Hepatocyte (in vitro differentiated cells): ENCODE data around the gene IRF2. TPM values are rescaled to one million over a fixed set of nuclear protein-coding genes. Genes with fewer than 3 reads are reported as not detected.

Source experiments
- DNase-seq: peaks from one replicate; pipeline ENCODE4 v3.0.0-alpha.2; 2016; ENCODE audit warnings: low spot score
- H2AFZ ChIP-seq: fragments of 200-600 bp; sonication (generic); 2 replicates; pipeline ENCODE4 v1.6.0; 2016; ENCODE audit warnings: antibody characterized with exemption, mild to moderate bottlenecking
- H3K27ac ChIP-seq: fragments of 200-600 bp; sonication (generic); 2 replicates; pipeline ENCODE4 v1.5.1; 2016; ENCODE audit warnings: mild to moderate bottlenecking
- H3K27me3 ChIP-seq: fragments of 200-600 bp; sonication (generic); 2 replicates; pipeline ENCODE4 v1.6.1; 2016
- H3K36me3 ChIP-seq: fragments of 200-600 bp; sonication (generic); replicated peaks from 2 replicates; pipeline ENCODE4 v1.5.1; 2016; ENCODE audit warnings: low read depth; ENCODE audit not compliant: insufficient read depth
- H3K4me1 ChIP-seq: fragments of 200-600 bp; sonication (generic); 2 replicates; pipeline ENCODE4 v1.5.1; 2016; ENCODE audit warnings: mild to moderate bottlenecking, moderate library complexity; ENCODE audit not compliant: insufficient read depth
- H3K4me2 ChIP-seq: fragments of 200-600 bp; sonication (generic); 2 replicates; pipeline ENCODE4 v1.6.0; 2016
- H3K4me3 ChIP-seq: fragments of 200-600 bp; sonication (generic); 2 replicates; pipeline ENCODE4 v1.5.1; 2016; ENCODE audit warnings: mild to moderate bottlenecking
- H3K79me2 ChIP-seq: fragments of 200-600 bp; sonication (generic); 2 replicates; pipeline ENCODE4 v1.6.0; 2017; ENCODE audit warnings: mild to moderate bottlenecking
- H3K9me2 ChIP-seq: fragments of 200-600 bp; sonication (generic); replicated peaks from 2 replicates; pipeline ENCODE4 v1.6.0; 2017; ENCODE audit warnings: mild to moderate bottlenecking; ENCODE audit not compliant: insufficient read depth
- H3K9me3 ChIP-seq: fragments of 200-600 bp; sonication (generic); 2 replicates; pipeline ENCODE4 v1.5.1; 2016; ENCODE audit warnings: low read depth, mild to moderate bottlenecking
- H4K20me1 ChIP-seq: fragments of 200-600 bp; sonication (generic); 2 replicates; pipeline ENCODE4 v1.6.0; 2016; ENCODE audit warnings: mild to moderate bottlenecking; ENCODE audit not compliant: insufficient read depth, poor library complexity, severe bottlenecking
- EZH2 ChIP-seq: fragments of 200-600 bp; sonication (generic); IDR thresholded peaks from 2 replicates; pipeline ENCODE4 v1.6.1; 2016; ENCODE audit warnings: antibody characterized with exemption, mild to moderate bottlenecking, borderline replicate concordance
- EZH2phosphoT487 ChIP-seq: fragments of 200-600 bp; sonication (generic); IDR thresholded peaks from one replicate; pipeline ENCODE4 v1.6.1; 2018; ENCODE audit warnings: antibody characterized with exemption, mild to moderate bottlenecking, low read depth, moderate library complexity; ENCODE audit not compliant: unreplicated experiment, severe bottlenecking
- WGBS: methylation state at CpG from one replicate; pipeline ENCODE4 v1.1.6; 2016; ENCODE audit warnings: low lambda C conversion rate; ENCODE audit errors: missing lambda C conversion rate; 5-methylcytosine and 5-hydroxymethylcytosine counted together
- polyA plus RNA-seq: library from polyadenylated mRNA; unstranded; fragments of >200 nt; fragmentation: Nextera tagmentation; extraction: Ambion mirVana; gene quantifications from 2 replicates; pipeline ENCODE4 v1.2.1, GENCODE V29; 2016
- total RNA-seq: library from RNA; depleted of rRNA; stranded (reverse); fragments of >200 nt; gene quantifications from 2 replicates; pipeline ENCODE4 v1.2.3, GENCODE V29; 2014
- TF ChIP-seq, protein P1 (sequence below): fragments of 200-600 bp; sonication (generic); IDR thresholded peaks from 2 replicates; pipeline ENCODE4 v1.5.1; 2016; ENCODE audit warnings: antibody characterized with exemption, mild to moderate bottlenecking; ENCODE audit not compliant: poor library complexity

The IRF2 gene
- total and polyA plus RNA-seq, 2 experiments from 2014 or later: 17.7 to 41.1 TPM

DNA sequence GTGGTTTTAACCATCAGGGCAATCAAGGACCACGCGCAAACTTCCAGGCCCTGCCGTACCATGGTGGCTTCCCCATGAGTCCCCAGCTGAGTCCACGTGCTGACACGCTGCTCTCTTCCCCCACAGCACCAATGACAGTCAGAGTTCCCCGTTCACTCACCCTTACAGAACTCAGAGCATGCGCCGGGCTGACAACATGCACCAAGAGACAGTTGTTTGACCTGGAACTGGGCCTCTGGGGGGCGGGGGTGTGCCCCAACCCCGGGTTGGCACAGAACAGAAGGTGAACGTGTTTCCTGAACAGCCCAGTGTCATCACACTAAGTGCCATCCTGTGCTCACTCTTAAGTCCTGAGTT is 29.4 kb downstream of the IRF2 start:
- WGBS: 95% methylated on average over 11 of the region's 11 CpGs
- Histone ChIP-seq H3K9me2 (no peaks in the 10 kb centered on the region), H3K4me3 (no peak overlapping the region), H3K27ac (no peak overlapping the region), H3K27me3 (no peaks in the 10 kb centered on the region), H3K4me1 (peaks cover 20% of the 10 kb centered on the region), H3K9me3 (no peaks in the 10 kb centered on the region), H4K20me1 (peaks cover 31% of the 10 kb centered on the region), H3K36me3 (no peaks in the 10 kb centered on the region), H3K4me2 (no peak overlapping the region), H2AFZ (no peak overlapping the region), H3K79me2 (peaks cover 97% of the 10 kb centered on the region)
- DNase-seq: no peak
- TF ChIP-seq, protein P1, sequence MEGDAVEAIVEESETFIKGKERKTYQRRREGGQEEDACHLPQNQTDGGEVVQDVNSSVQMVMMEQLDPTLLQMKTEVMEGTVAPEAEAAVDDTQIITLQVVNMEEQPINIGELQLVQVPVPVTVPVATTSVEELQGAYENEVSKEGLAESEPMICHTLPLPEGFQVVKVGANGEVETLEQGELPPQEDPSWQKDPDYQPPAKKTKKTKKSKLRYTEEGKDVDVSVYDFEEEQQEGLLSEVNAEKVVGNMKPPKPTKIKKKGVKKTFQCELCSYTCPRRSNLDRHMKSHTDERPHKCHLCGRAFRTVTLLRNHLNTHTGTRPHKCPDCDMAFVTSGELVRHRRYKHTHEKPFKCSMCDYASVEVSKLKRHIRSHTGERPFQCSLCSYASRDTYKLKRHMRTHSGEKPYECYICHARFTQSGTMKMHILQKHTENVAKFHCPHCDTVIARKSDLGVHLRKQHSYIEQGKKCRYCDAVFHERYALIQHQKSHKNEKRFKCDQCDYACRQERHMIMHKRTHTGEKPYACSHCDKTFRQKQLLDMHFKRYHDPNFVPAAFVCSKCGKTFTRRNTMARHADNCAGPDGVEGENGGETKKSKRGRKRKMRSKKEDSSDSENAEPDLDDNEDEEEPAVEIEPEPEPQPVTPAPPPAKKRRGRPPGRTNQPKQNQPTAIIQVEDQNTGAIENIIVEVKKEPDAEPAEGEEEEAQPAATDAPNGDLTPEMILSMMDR: no peak
- TF ChIP-seq EZH2: no peak

DNA sequence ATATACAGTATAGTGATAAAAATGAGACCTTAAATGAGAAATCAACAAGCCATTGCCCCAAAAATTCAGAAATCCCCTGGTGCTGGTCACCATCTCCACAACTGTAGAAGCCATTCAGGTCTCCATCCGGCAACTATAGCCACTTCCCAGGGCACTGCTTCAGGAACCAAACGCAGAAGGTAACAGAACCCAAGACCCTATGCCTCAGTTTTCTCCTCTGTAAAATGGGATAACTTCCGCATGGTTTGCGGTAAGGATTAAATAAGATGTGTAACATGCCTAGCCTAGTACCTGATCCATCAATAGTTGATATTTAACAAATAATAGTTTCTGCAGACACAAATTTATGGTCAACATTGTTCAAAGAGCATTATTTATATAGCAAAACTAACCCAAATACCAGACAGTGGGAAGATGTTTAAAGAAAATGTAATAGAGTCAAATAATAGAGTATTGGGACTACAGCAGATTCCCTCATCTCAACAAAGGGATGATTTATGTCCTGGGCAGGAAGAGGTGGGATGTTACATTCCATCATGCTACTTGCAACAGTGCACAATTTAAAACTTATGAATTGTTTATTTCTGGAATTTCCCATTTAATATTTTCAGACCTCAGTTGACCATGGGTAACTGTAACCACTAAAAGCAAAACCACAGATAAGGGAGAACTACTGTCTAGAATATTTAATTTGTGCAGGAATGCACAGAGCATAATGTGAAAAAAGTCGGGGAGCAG is 30.0 kb downstream of the IRF2 start:
- Histone ChIP-seq H3K79me2 (peaks cover 97% of the 10 kb centered on the region), H4K20me1 (peaks cover 31% of the 10 kb centered on the region)

DNA sequence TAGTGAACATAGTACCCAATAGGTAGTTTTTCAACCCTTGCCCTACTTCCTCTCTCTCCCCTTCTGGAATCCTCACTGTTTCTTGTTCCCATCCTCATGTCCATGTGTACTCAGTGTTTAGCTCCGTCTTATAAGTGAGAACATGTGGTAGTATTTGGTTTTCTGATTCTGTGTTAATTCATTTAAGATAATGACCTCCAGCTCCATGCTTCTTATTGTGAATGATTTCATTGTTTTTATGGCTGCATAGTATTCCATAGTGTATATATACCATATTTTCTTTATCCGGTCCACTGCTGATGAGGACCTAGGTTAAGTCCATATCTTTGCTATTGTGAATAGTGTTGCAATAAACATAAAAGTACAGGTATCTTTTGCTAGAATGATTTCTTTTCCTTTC is 31.0 kb downstream of the IRF2 start:
- Histone ChIP-seq H2AFZ (no peak overlapping the region), H3K9me3 (no peaks in the 10 kb centered on the region), H3K36me3 (no peaks in the 10 kb centered on the region), H3K27ac (no peak overlapping the region), H3K4me2 (no peak overlapping the region), H3K9me2 (no peaks in the 10 kb centered on the region), H3K4me1 (peaks cover 29% of the 10 kb centered on the region), H3K27me3 (no peaks in the 10 kb centered on the region), H3K79me2 (peaks cover 97% of the 10 kb centered on the region), H4K20me1 (peaks cover 25% of the 10 kb centered on the region), H3K4me3 (no peak overlapping the region)
- 96% methylated on average over 2 of the region's 2 CpGs for WGBS
- no peak for TF ChIP-seq EZH2
- TF ChIP-seq, protein P1: no peak
- no peak for TF ChIP-seq EZH2phosphoT487
- no peak for DNase-seq

More for the DNA sequence above, 30.0 kb downstream of the IRF2 start:
- TF ChIP-seq EZH2phosphoT487 (no peak), EZH2 (no peak)
- TF ChIP-seq, protein P1: no peak
- no peaks in the 10 kb centered on the region for H3K36me3 ChIP-seq
- WGBS: 98% methylated on average over 5 of the region's 5 CpGs
- no peak overlapping the region for H3K4me2 ChIP-seq
- H2AFZ ChIP-seq: no peak overlapping the region
- H3K4me1 ChIP-seq: peaks cover 25% of the 10 kb centered on the region
- H3K27me3 ChIP-seq: no peaks in the 10 kb centered on the region
- no peak for DNase-seq
- H3K27ac ChIP-seq: no peak overlapping the region
- H3K9me3 ChIP-seq: no peaks in the 10 kb centered on the region
- H3K4me3 ChIP-seq: no peak overlapping the region
- no peaks in the 10 kb centered on the region for H3K9me2 ChIP-seq

DNA sequence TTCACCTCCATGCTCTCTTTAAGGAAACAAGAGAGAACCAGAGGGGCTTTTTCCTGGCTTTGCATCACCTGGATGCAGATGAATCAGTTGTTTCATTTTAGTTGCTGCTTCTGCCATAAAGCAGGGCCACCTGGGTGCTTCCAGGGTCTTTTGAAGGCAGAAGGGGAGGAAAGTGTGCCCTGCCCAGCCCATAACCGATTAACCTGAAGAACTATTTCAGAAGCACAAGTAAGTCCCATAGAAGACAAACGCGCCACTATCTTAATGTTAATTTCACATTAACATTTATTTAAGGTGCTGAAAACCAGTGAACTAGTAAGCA is 32.1 kb downstream of the IRF2 start:
- Histone ChIP-seq H3K79me2 (peaks cover 97% of the 10 kb centered on the region), H3K27ac (no peak overlapping the region)

More for the DNA sequence above, 32.1 kb downstream of the IRF2 start:
- Histone ChIP-seq H3K4me2 (no peak overlapping the region), H3K4me1 (peaks cover 29% of the 10 kb centered on the region), H3K36me3 (no peaks in the 10 kb centered on the region), H3K27me3 (no peaks in the 10 kb centered on the region), H3K9me2 (no peaks in the 10 kb centered on the region), H3K9me3 (no peaks in the 10 kb centered on the region), H2AFZ (no peak overlapping the region), H4K20me1 (peaks cover 26% of the 10 kb centered on the region), H3K4me3 (no peak overlapping the region)
- WGBS: 59% methylated on average over 3 of the region's 3 CpGs
- no peak for TF ChIP-seq EZH2phosphoT487
- TF ChIP-seq, protein P1: no peak
- no peak for TF ChIP-seq EZH2
- DNase-seq: no peak
